ENCODE measurements around the gene SLC6A19.

The SLC6A19 gene

GRCh38 chr5:1167361-1167727 is 34.1 kb upstream of the SLC6A19 start:
- DNase-seq: no peak

DNA sequence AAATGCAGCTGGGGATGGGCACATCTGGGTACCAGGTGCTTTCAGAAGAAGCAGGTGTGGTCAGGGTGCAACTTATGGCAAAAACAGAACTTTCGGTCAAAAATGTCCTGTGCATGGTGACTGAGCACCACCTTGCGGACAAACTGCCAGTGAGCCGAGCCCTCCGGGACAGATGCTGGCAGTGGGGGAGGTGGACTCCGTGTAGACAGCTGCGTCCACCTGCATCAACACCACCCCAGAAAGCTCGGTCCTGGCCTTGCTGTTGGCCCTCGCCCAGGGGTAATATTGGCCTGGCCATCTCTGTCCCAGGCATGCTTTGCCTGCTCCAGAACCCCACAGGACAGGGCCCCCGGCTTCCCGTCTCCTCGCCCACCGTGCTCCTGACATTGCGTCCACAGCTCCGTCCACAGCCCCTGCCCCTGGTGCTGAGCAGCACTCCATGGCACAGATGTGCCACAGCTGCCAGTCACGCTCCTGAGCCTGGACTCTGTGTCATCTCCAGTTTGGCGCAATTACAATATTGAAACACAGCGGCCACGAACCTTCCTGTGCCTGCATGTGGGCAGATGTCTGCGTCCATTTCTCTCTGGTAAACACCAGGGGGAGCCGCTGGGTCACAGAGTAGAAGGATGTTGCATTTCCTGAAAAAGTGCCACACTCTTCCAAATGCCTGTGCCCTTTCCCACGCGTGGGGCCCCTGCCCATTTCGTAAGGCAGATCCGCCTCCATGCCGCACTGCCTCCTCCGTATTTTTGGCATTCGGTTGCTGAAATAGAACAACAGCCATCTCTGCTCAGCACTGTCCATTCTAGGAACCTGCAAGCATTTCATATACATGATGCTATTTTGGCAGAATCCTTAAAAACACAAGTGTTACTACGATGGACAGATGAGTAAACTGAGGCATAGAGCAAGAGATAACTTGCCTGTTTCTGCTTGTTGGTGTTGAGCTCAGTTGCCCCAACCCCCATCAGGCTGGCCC is 33.4 kb upstream of the SLC6A19 start:
- DNase-seq: peak; percentile 15

DNA sequence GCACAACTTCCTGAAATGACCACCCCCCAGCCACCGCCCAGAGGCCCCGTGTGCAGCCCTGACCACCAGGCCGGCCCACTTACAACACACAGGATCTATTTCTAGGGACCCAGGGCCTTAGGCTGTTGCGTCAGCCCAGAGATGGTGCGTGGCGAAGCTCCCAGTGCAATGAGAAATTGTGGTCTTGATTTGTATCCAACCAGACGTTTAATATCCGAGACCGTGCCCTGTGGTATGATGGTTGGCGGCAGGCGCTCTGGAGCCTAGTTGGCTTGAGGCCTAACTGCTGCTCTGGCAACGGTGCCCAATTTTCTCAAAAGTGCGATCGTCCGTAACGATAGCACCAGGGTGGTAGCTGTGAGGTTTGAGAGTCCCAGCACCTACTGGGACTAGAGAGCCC is 32.6 kb upstream of the SLC6A19 start:
- DNase-seq: no peak

DNA sequence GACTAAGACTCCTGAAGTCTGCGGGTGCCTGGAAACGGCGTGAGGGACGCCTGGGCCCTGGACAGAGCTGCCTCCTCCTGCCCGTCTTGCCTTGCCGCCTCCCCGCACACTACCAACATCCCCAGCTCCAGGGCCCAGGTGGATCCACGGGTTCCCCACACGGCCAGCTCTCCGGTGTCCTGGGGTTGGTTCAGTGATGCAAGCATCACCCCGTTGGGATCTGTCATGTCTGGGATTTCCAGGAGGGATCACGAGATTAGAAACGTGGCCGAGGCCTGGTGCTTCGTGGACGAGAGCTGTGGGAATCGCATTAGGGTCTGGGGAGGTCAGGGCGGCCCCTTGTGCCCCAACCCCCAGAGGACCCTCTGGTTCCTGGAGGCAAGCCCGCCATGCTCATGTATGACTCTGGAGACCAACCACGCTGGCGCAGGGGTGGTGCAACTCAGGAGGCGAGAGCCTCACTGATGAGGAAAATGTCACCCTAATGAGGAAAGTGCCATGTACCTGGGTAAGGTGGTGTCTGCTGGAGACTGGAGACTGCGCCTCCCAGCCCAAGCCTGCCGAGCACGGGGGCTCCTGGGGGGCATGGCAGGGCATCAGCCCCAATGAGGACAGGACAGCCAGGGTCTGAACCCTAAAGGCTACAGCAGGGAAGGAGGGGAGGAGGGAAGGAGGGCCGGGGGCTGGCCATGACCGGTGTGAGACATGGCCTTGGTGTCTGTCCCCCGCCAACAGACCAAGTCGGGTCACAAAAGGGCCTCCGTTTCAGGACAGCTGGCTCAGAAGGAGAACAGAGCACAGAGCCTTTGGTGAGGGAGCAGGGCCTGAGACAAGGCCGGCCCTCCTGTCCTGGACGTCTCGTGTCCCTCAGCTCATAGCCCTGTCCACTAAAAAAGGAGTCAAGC is 31.9 kb upstream of the SLC6A19 start:
- no peak for DNase-seq

DNA sequence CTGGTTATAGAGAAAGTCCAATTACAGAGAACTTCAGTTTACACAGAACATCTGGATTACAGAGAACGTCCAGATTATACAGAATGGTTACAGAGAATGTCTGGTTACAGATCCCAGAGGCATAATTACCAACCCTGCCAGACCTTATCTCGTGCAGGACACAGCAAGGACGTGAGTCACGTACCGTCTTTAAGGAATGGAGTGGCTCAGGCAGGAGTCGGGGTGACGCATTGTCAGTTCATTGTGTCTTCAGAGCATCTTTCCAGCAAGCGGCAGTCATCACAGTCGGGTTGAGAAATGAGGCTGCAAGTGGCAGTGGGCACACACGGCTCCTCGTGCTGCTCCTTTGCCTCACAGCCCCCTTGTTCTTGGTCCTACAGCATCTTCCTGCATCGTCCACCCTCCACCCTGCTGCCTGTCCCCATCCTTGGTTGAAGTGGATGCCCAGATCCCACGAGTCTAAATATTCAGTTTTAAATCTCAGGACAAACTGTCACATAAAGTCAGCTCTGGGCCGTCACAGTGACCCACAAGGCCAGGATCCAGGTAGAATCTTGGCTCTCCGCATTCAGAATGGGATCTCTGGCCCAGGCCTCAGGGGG is 30.0 kb upstream of the SLC6A19 start:
- DNase-seq: no peak

DNA sequence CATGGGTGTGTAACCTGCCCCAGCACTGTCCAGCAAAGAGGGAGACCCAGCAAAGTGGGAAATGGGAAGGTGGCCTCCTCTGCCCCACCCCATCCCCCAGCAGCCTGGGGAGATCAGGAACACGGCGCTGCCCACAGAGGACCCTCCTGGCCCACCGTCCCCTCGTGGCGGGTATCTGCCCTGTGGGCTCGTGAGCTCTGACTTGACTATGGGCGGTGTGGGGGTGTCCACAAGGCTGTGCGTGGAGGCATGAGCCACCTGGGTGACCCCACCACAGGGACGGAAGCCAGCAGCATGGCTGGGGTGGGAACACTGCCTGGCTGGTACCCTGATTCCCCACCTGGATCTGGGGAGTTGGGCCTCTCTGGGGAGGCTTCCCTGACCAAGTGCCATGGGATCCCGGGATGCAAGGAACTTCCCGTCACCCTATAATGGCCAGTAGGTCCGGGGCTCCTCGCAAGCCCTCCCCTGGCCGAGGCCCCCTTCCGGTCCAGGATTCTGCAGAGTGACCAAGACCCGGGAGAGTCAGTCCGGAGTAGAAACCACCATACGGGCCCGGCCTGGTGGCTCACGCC is 29.3 kb upstream of the SLC6A19 start:
- no peak for DNase-seq

DNA sequence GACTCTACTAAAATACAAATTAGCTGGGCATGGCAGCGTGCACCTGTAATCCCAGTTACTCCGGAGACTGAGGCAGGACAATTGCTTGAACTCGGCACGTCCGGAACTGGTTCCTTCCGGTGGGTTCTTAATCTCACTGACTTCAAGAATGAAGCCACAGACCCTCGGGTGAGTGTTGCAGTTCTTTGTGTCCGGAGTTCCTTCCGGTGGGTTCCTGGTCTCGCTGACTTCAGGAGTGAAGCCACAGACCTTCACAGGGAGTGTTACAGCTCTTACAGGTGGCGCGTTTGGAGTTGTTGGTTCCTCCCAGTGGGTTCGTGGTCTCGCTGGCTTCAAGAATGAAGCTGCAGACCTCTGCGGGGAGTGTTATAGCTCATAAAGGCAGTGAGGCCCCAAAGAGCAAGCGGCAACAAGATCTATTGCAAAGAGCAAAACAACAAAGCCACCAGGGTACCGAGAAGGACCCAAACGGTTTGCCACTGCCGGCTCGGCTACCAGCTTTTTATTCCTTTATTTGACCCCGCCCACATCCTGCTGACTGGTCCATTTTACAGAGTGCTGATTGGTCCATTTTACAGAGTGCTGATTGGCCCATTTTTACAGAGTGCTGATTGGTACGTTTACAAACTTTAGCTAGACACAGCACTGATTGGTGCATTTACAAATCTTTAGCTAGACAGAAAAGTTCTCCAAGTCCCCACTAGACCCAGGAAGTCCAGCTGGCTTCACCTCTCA is 28.6 kb upstream of the SLC6A19 start:
- no peak for DNase-seq

DNA sequence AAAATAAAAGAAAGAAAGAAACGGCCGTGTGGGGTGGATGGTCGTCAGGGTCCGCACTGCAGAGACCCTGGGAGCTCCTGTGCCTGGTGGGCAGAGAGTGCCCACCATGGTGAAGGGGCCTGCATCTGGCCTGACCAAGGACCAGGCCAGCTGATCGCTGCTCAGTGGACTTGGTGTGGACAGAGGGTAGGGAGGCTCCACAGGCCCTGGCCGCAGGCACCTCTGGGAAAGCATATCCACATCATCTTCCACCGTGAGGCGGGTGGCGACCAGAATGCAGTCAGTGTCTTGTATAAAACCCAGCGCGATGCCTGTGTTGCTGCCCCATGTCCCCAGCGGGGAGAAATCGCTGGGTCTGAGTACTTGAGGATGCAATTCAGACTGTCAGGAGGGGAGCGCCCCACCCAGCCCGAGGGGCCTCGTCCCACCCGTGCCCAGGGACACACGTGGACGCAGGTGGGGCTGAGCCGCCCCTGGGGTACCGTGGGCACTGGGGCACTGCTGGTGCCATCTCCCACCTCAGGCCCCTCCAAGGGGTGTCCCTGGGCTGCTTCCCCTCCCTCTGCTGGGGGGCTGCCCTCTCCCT is 27.8 kb upstream of the SLC6A19 start:
- DNase-seq: no peak

- peak; percentile 53 for DNase-seq
Measured at GRCh38 chr5:1174122-1174936, 27.1 kb upstream of the SLC6A19 start.

GRCh38 chr5:1175015-1175414 is 26.4 kb upstream of the SLC6A19 start:
- no peak for DNase-seq

DNA sequence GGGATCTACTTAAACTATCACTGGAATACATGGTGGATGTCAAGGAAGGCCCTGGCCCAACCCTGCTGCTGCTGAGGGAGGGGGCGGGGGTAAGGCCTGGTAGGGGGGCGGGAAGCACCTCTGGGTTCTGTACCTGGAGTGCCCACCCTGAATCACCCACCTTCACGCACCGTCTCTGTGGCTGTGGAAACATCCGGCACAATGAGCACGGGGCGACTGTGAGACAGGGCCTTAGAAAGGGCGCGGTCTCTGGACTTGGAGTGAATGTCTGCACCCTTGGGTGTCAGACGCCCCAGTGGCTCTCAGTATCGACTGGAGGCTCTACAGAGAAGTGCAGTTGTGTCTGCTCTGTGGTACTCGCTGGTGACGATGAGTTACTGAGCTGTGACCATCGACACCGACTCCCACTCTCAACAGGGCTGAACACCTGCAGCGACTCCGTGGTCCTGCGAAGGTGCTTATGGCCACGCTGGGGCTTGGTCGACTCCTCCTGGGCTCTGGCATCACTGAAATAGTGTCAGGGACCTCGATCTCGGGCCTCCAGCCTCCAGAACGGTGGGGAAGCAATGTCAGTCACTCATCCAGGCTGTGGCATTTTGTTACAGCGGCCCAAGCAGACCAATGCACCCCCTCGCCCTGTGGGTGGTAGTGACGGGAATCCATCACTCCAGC is 25.5 kb upstream of the SLC6A19 start:
- no peak for DNase-seq

DNA sequence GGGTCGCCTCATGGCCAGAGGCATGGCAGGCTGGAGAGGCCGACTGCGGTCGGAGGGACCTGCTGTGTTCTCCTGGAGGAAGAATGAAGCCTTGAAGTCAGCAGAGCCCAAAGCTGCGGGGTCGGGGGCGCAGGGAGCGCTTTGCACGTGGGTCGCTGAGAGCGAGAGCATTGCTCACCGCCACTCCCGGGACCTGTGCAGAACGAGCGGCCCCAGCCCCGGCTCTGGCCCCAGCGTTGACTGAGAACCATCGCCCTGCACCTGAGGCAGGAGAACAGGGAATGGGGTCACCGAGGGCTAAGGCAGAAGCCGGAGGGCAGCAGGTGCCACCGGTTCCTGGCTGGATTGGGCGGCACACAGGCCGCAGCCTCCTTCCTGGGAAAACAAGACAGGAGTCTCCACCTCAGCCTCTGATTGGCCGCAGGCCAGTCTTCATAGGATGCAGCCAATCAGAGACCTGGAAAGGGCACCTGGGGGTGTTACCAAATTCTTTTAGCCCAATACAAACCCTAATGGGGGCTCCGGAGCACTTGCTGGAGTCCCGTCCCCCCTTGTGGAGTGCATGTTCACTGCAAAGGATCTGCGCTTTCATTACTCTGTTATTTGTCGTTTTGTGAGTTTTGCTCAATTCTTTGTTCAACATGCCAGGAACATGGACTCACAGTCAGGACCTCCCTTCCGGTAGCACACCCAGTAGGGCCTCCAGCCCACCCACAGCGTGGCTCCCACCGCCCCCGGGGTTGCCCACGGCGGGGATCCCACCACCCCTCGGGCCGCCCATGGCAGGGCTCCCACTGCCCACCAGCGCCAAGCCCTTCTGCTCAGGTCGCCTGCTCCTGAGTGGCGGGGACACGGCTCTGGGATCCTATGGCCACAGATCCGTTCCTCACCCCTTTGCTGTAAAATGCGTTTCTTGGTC is 24.7 kb upstream of the SLC6A19 start:
- no peak for DNase-seq

GRCh38 chr5:1177826-1178528 is 23.4 kb upstream of the SLC6A19 start:
- no peak for DNase-seq

DNA sequence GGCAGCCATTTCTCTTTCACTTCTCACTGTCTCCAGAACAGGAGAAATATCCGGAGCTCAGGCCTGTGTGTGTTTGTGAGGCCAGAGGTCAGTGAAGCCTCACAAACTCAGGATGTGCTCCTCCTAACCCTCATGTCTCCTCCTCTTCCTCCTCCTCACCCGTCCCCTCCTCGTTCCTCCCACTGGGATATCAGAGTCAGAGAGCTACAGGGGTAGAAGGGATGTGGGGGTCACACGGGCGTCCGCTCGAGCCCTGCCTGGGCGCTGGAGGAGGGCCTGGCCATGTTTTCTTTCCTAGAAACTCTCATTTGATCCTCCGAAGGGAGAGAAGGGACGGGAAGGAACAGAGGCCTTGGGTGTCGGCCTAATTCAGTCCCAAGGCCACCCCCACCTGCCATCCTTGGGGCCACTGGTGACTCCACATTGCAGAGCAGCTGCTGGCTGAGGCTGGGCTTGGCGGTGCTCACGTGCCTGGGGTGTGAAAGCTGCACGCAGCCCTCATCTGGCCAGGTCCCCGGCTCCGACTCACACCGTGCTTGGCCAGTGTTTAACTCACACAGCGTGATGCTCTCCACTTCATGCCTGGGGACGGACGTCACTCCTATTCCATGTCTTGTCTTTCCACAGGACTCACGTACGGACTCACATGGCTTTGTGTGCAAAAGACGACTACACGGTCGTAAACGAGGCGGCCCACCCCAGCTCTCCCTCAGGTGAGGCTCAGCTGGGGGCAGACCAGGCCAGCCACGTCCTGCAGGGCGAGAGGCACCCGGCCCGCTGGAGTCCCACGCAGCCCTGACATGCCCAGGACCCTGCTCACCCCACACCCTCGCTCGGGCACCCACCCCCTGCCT is 22.6 kb upstream of the SLC6A19 start:
- DNase-seq: no peak

- no peak for DNase-seq
Measured at GRCh38 chr5:1179383-1179715, 22.0 kb upstream of the SLC6A19 start.

DNA sequence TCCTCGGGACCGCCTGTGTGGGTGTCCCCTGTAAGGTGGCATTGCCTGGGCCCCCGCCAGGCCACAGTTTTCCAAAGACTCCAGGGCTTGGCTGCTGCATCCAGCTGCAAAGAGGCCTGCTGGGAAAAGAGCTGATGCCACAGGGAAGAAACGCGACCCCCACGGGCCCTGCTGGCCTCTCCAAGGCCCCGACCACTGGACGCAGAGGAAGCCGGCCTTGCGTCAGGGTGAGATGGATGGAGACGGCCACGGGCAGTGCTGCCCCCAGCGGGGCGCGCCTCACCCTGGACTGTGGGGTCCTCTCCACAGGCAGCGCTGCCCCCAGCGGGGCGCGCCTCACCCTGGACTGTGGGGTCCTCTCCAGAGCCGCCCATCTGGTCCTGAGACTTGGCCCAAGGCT is 21.3 kb upstream of the SLC6A19 start:
- DNase-seq: no peak

DNA sequence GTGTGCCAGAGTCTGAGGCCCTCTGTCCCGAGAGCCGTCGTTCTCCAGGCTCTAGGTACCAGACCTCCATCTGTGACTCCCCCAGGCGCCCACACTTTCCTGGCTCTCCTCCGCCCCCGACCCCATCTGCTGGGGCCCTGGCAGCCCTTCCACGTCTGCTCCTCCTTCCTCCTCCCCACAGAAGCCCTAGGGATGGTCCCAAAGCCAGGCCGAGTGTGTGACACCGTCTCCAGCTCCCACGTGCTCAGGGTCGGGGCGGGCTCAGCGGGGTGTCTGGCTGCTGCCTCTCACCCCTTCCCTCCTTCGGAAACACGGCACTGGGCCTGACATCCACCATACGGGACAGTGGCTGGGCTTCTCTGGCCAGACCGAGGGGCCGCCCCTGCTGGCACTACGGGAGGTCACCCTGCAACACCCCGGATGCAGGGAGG is 20.5 kb upstream of the SLC6A19 start:
- no peak for DNase-seq
